B cell (primary cell): Measurements from ENCODE around the gene CEP63. TPM values are rescaled to one million over a fixed set of nuclear protein-coding genes. Genes with fewer than 3 reads are reported as not detected.

Source experiments
- ATAC-seq: fragments of 200-7000 bp; cut with Tn5 transposase; one replicate; pipeline ENCODE4 v1.10.0; 2021; ENCODE audit warnings: low read depth, mild to moderate bottlenecking, moderate number of reproducible peaks, moderate library complexity
- CTCF ChIA-PET: fragments of 350-600 bp; sonication (Branson Sonifier 250); formaldehyde crosslinking; loops from one replicate; lab custom pipeline; 2021; ENCODE audit warnings: antibody characterized with exemption, inconsistent platforms; lab: Charles Lee
- POLR2A ChIA-PET: fragments of 350-600 bp; sonication (Branson Sonifier 250); formaldehyde crosslinking; loops from one replicate; lab custom pipeline; 2021; ENCODE audit warnings: antibody characterized with exemption; lab: Charles Lee
- DNase-seq: peaks from one replicate; pipeline ENCODE4 v3.0.0; 2013
- H2AFZ ChIP-seq: 2 replicates; pipeline ENCODE4 v1.6.1; 2012; ENCODE audit warnings: mild to moderate bottlenecking, low read depth, low read length; ENCODE audit not compliant: insufficient read depth, poor library complexity, severe bottlenecking
- H3K27ac ChIP-seq, 2 donors: 1 replicate in 1 of 2; 2 replicates in 1 of 2; pipeline ENCODE4 v1.5.1; 2012 to 2013; ENCODE audit warnings: low read length in 2 of 2, mild to moderate bottlenecking in 2 of 2, moderate library complexity in 1 of 2
- H3K27me3 ChIP-seq, 4 experiments: fragments of 200-600 bp in 1 of 4; sonication (generic) in 1 of 4; replicated peaks in 1 of 4; 1 replicate in 2 of 4; 2 replicates in 2 of 4; pipeline versions ENCODE4 v1.6.1 to v1.7.0; 2013 to 2016; ENCODE audit warnings: low read length in 3 of 4, mild to moderate bottlenecking in 2 of 4, mixed read lengths in 1 of 4, moderate library complexity in 1 of 4; ENCODE audit not compliant: insufficient read depth in 4 of 4, control insufficient read depth in 3 of 4; ENCODE audit errors: control extremely low read depth in 1 of 4
- H3K36me3 ChIP-seq, 2 experiments: replicated peaks in 1 of 2; 1 replicate in 1 of 2; 2 replicates in 1 of 2; pipeline versions ENCODE4 v1.6.1 to v1.7.1; 2013; ENCODE audit warnings: low read length in 1 of 2; ENCODE audit not compliant: insufficient read depth in 2 of 2, control insufficient read depth in 1 of 2; ENCODE audit errors: control extremely low read depth in 1 of 2, extremely low read depth in 1 of 2
- H3K4me1 ChIP-seq, 2 donors: fragments of 200-600 bp in 1 of 2; sonication (generic) in 1 of 2; 1 replicate in 1 of 2; 2 replicates in 1 of 2; pipeline versions ENCODE4 v1.5.1 to v1.6.1; 2013 to 2017; ENCODE audit warnings: low read length in 2 of 2; ENCODE audit not compliant: control insufficient read depth in 2 of 2, insufficient read depth in 2 of 2
- H3K4me2 ChIP-seq: replicated peaks from 2 replicates; pipeline ENCODE3; 2012; ENCODE audit warnings: mild to moderate bottlenecking, low read depth, low read length; ENCODE audit not compliant: poor library complexity, severe bottlenecking
- H3K4me3 ChIP-seq, 5 experiments: fragments of 200-600 bp in 1 of 5; sonication (generic) in 1 of 5; 1 replicate in 3 of 5; 2 replicates in 2 of 5; pipeline versions ENCODE4 v1.5.1 to v1.7.0; 2011 to 2016; ENCODE audit warnings: low read length in 4 of 5, mild to moderate bottlenecking in 4 of 5, low read depth in 2 of 5, control low read depth in 1 of 5, moderate library complexity in 1 of 5; ENCODE audit not compliant: insufficient read depth in 1 of 5; ENCODE audit errors: control extremely low read depth in 1 of 5, extremely low read depth in 1 of 5
- H3K79me2 ChIP-seq: fragments of 200-600 bp; sonication (generic); one replicate; pipeline ENCODE4 v1.6.0; 2016; ENCODE audit warnings: low read length; ENCODE audit not compliant: control insufficient read depth, insufficient read depth
- H3K9ac ChIP-seq: fragments of 200-600 bp; sonication (generic); 2 replicates; pipeline ENCODE4 v1.6.1; 2017; ENCODE audit warnings: mild to moderate bottlenecking, low read length, moderate library complexity
- H3K9me3 ChIP-seq, 3 donors: one replicate each; pipeline versions ENCODE4 v1.6.1 to v1.7.1; 2013; ENCODE audit warnings: low read length in 2 of 3; ENCODE audit not compliant: control insufficient read depth in 2 of 3, insufficient read depth in 1 of 3; ENCODE audit errors: control extremely low read depth in 1 of 3
- H4K20me1 ChIP-seq: 2 replicates; pipeline ENCODE4 v1.6.0; 2012; ENCODE audit warnings: mild to moderate bottlenecking, low read length; ENCODE audit not compliant: insufficient read depth, control insufficient read depth, poor library complexity, severe bottlenecking
- H3K27ac Mint-ChIP-seq: one replicate; pipeline ENCODE4 v1.8.0; 2021; ENCODE audit warnings: mixed read lengths
- H3K27me3 Mint-ChIP-seq: one replicate; pipeline ENCODE4 v1.8.0; 2021; ENCODE audit warnings: mixed read lengths
- H3K4me1 Mint-ChIP-seq: one replicate; pipeline ENCODE4 v1.8.0; 2021; ENCODE audit warnings: mixed read lengths
- H3K4me3 Mint-ChIP-seq: one replicate; pipeline ENCODE4 v1.8.0; 2021; ENCODE audit warnings: mixed read lengths
- H3K9me3 Mint-ChIP-seq: one replicate; pipeline ENCODE4 v1.8.0; 2022; ENCODE audit warnings: mixed read lengths; ENCODE audit not compliant: insufficient read depth
- CTCF ChIP-seq: fragments of 200-600 bp; IDR thresholded peaks from one replicate; pipeline ENCODE4 v1.8.0; 2022; ENCODE audit warnings: antibody characterized with exemption, mild to moderate bottlenecking
- EZH2 ChIP-seq: IDR thresholded peaks from 2 replicates; pipeline ENCODE4 v1.6.1; 2012; ENCODE audit warnings: borderline replicate concordance, low read depth, mild to moderate bottlenecking, moderate library complexity, low read length; ENCODE audit not compliant: insufficient read depth, poor library complexity, severe bottlenecking
- WGBS: methylation state at CpG from one replicate; pipeline ENCODE4 v1.1.5; 2013; ENCODE audit warnings: missing lambda C conversion rate; ENCODE audit not compliant: insufficient coverage; 5-methylcytosine and 5-hydroxymethylcytosine counted together
- intact Hi-C: fragments of 100-400 bp; cut with micrococcal nuclease; formaldehyde crosslinking; loops from one replicate; pipeline ENCODE4 v1.10.0; 2022
- polyA plus RNA-seq: library from polyadenylated mRNA; depleted of rRNA; stranded (reverse); fragments of >200 nt; gene quantifications from 2 replicates; pipeline ENCODE4 v1.2.3, GENCODE V29; 2012
- total RNA-seq, 2 donors: library from RNA; stranded (reverse); fragments of 120-200 nt in 1 of 2; gene quantifications; 1 replicate in 1 of 2; 2 replicates in 1 of 2; pipeline versions ENCODE4 v1.2.3 to v1.2.4, GENCODE V29; 2013 to 2022

CEP63 gene
- total and polyA plus RNA-seq, 2 donors (not counting 1 experiment from before 2014, with no cell fraction given), result 9.6 to 35.6 TPM

GRCh38 chr3:134437211-134437752 lies 48.6 kb upstream of the CEP63 start:
- ChIA-PET CTCF (interaction anchor here (0.7 kb wide), 1 partner anchor 38 kb away, joined by 3 read pairs; no protein-coding TSS in a partner anchor), POLR2A (no interaction called here)
- Histone ChIP-seq H3K4me2 (no peak overlapping the region), H3K79me2 (no peaks in the 10 kb centered on the region), H2AFZ (no peak overlapping the region), H3K27ac (no peak overlapping the region), H3K4me3 (no peak overlapping the region), H3K9me3 (peaks cover 0 to 4% (median 0%) of the 10 kb centered on the region in 3 donors), H4K20me1 (no peaks in the 10 kb centered on the region), H3K27me3 (peaks cover 0 to 4% (median 0%) of the 10 kb centered on the region in 4 experiments), H3K9ac (no peak overlapping the region), H3K4me1 (no peaks in the 10 kb centered on the region), H3K36me3 (no peaks in the 10 kb centered on the region)
- intact Hi-C loops, result no loop called here
- Mint-ChIP-seq H3K4me3 (no peak overlapping the region), H3K9me3 (no peaks in the 10 kb centered on the region), H3K4me1 (no peaks in the 10 kb centered on the region), H3K27me3 (peaks cover 37% of the 10 kb centered on the region), H3K27ac (no peak overlapping the region)
- ATAC-seq (no peak), DNase-seq (no peak)
- TF ChIP-seq CTCF (no peak), EZH2 (no peak)
- WGBS, result 95% methylated on average over 3 of the region's 3 CpGs

- intact Hi-C loops, result no loop called here
- Histone ChIP-seq H3K4me3 (no peak overlapping the region), H3K27ac (no peak overlapping the region), H2AFZ (no peak overlapping the region), H3K27me3 (peaks cover 0 to 8% (median 2%) of the 10 kb centered on the region in 4 experiments), H4K20me1 (no peaks in the 10 kb centered on the region), H3K9ac (no peak overlapping the region), H3K9me3 (peaks cover under 1 to 8% (median 3%) of the 10 kb centered on the region in 3 donors), H3K36me3 (no peaks in the 10 kb centered on the region), H3K4me1 (no peaks in the 10 kb centered on the region), H3K4me2 (no peak overlapping the region), H3K79me2 (no peaks in the 10 kb centered on the region)
- POLR2A ChIA-PET, result no interaction called here
- Mint-ChIP-seq H3K27ac (no peak overlapping the region), H3K27me3 (peaks cover 40% of the 10 kb centered on the region), H3K4me1 (no peaks in the 10 kb centered on the region), H3K4me3 (no peak overlapping the region), H3K9me3 (peaks cover under 1% of the 10 kb centered on the region)
- no peak for ATAC-seq
- WGBS, result no CpG with 5 or more reads among the region's 1 CpG
- CTCF ChIA-PET, result no interaction called here
- no peak for DNase-seq
- TF ChIP-seq EZH2 (no peak), CTCF (no peak)
Observed at GRCh38 chr3:134441321-134441720, 44.5 kb upstream of the CEP63 start.
